Fibroblast of skin of right quadriceps (primary cell): ENCODE results near the gene SPTBN1.

Source experiments
- DNase-seq: peaks from one replicate; pipeline ENCODE4 v3.0.0-alpha.2; 2013

Gene SPTBN1

DNA sequence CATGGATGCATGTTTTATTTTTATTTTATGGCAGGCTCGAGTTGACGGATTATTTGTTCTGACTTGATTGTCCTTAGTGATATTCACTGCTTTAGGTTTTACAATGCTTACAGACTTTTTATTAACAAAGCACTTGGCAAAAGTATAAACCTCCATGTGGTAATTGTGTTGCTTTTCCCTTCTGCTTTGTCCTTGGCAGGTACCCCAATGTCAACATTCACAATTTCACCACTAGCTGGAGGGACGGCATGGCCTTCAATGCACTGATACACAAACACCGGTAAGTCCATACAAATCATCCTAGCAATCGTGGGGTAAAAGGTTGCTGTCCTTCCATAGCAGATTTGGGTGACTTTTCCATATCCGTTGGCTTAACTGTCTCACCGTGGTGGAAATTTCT, 161.3 kb downstream of the SPTBN1 start:
- no peak for DNase-seq

DNA sequence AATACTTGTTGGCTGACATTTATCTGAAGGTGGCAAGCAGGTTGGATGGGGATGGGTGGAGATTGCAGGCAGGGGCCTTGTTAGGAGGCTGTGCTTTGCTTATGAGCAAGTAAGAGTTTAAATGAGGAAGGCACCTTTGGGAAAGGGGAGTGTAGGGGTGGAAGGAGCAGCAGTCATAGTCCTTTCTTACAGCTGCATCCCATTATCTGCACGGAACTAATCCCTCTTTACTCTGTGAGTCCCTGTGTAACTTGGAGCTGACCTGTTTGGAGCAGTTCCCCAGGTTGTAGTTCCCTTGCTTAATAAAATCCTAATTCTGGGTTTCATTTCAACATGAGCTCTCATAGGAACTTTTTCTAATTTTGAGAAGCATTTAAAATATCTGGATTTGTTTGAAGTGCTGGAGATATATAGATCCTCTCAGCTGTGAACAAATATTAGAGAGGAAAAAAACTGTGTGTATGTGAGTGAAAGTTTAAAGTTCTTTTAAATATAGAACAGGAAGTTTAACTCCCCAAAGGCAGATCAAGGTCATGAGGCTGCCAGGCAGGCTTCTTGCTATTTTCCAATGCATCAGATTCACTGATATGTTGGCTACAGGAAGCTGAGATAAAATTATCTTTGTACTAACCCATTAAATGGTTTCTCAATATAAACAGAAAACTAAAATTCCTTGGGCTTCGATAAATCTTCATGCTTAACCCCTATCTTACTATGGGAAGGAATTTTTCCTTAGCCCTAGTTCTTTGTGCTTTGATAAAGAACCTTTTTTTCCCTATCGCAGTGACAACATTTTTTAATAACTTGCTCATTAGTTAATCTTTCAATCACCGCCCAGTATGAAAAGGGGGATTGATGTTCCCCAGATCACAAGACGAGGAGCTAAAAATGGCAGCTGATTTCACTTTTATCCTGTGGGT, 162.8 kb downstream of the SPTBN1 start:
- DNase-seq, result no peak

DNA sequence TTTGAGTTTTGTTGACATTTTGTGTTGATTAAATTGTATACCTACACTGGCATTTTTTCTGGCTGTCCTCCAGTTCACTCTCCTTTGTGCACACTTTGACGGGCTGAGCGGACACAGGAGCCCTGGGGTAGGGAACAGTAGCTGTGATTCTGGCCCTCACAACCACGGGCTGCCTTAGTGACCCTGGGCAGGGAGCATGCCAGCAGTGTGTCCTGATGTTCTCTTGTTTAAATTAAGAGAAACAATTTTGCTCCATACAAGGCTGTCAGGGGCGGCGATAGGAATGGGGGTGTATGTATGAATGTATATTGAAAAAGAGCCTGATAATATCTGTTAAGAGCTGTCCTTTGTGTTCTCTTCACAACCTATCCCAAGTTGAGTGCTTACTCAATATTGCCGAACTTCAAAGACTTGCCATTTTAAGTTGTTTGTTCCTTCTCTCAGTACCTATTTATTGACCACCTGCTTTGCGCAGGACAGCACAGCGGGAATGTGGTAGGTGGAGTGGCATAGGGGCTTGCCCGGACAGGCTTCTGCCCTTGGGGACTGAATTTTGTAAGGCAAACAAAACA, 163.6 kb downstream of the SPTBN1 start:
- no peak for DNase-seq

DNA sequence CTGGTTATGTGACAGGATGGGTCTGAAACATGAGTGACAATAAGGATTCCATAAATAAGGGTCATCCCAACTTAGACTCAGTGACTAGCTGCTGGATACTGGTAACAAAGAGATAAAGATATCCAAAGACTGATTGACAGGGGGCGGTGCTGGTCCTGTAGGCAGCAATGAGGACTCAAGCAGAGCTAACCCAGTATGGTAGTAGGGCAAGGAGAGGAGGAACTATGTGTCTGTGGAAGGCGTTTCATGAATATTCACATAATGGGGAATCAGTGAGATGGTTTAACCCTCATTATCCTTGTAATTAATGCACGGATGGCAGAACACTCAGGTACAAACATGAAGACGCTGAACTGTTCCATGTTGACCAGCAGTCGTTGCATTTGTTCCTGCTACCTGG, 164.8 kb downstream of the SPTBN1 start:
- DNase-seq, result no peak

DNA sequence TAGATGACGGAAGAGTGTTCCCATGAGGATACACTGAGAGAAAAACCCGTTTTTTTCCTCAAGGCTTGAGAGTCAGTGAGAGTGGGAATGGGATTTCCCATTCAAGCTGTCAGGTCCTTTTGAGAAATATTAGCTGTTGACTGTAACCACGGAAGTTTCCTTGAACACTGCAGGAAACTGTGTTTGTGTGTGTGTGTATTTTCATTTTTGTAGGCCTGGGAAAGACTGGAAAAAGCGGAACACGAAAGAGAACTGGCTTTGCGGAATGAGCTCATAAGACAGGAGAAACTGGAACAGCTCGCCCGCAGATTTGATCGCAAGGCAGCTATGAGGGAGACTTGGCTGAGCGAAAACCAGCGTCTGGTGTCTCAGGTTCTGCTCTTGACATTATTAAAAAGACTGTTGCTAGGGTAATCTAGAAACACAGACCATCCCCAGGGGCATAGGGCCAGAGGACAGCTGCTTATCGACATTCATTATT, 168.5 kb downstream of the SPTBN1 start:
- no peak for DNase-seq

DNA sequence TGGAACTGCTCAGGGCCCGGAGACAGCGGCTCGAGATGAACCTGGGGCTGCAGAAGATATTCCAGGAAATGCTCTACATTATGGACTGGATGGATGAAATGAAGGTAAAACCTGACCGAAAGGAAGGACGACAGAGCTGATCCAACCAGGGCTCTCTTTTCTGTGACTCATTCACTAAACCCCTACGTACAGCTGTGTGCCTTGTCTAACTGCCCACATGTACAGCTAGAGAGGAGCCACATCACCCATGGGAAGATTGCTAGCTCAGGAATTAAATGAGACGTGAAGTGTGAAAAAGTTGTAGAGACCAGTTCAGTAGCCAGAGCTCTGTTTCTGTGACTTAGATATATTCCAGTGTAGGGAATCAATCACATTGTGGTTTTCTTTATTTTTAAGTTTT, 170.0 kb downstream of the SPTBN1 start:
- DNase-seq, result no peak

DNA sequence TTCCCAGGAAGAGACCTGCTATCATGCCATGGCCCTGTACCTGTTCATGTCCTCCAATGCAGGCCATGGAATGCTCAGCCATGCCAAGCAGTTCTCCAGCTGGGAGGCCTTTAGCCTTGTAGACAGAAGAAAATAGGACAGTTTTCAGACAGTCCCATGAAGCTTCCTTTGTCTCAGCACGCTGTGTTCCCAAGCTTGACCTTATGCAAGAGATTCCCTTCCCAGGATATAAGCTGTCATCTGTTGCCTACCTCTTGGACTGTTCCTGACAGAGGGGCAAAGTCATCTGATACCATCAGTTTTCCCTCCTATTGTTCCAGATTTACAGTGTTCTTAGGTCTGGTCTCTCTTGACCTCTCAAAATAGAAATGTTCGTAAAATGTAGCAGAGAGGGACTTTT, 170.8 kb downstream of the SPTBN1 start:
- no peak for DNase-seq

DNA sequence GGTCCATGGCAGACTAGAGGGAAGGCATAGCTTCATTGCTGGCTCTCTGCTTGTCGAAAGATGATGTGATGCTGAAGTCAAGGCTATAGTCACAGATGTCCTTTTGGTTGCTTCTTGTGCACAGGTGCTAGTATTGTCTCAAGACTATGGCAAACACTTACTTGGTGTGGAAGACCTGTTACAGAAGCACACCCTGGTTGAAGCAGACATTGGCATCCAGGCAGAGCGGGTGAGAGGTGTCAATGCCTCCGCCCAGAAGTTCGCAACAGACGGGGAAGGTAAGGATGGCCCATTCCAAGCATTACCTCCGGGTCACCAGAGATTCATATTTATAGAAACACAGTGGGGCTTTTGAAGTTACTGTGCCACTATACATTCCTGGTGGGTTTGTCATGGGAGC, 171.8 kb downstream of the SPTBN1 start:
- DNase-seq, result no peak

DNA sequence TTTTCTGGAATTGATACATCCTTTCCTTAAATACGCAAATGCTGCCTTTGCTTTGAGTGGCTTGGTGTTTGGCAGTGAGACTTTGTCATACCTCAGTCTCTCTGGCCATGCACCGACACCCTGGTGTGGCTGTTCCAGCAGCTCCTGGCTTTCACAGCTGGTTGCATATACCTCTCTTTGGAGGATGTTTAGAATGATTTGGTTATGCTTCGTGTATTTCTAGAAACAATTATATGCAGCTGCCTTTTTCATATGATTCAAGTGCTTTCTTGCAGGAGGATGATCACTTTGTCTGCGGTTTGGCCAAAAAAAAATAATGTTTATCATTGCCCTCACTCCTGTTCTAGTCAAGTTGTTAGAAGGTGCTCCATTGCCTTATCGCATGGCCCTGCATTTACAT, 172.3 kb downstream of the SPTBN1 start:
- no peak for DNase-seq

DNA sequence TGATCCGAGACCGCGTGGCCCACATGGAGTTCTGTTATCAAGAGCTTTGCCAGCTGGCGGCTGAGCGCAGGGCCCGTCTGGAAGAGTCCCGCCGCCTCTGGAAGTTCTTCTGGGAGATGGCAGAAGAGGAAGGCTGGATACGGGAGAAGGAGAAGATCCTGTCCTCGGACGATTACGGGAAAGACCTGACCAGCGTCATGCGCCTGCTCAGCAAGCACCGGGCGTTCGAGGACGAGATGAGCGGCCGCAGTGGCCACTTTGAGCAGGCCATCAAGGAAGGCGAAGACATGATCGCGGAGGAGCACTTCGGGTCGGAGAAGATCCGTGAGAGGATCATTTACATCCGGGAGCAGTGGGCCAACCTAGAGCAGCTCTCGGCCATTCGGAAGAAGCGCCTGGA, 172.8 kb downstream of the SPTBN1 start:
- DNase-seq, result no peak

DNA sequence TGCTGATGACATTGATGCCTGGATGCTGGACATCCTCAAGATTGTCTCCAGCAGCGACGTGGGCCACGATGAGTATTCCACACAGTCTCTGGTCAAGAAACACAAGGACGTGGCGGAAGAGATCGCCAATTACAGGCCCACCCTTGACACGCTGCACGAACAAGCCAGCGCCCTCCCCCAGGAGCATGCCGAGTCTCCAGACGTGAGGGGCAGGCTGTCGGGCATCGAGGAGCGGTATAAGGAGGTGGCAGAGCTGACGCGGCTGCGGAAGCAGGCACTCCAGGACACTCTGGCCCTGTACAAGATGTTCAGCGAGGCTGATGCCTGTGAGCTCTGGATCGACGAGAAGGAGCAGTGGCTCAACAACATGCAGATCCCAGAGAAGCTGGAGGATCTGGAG, 173.3 kb downstream of the SPTBN1 start:
- no peak for DNase-seq

DNA sequence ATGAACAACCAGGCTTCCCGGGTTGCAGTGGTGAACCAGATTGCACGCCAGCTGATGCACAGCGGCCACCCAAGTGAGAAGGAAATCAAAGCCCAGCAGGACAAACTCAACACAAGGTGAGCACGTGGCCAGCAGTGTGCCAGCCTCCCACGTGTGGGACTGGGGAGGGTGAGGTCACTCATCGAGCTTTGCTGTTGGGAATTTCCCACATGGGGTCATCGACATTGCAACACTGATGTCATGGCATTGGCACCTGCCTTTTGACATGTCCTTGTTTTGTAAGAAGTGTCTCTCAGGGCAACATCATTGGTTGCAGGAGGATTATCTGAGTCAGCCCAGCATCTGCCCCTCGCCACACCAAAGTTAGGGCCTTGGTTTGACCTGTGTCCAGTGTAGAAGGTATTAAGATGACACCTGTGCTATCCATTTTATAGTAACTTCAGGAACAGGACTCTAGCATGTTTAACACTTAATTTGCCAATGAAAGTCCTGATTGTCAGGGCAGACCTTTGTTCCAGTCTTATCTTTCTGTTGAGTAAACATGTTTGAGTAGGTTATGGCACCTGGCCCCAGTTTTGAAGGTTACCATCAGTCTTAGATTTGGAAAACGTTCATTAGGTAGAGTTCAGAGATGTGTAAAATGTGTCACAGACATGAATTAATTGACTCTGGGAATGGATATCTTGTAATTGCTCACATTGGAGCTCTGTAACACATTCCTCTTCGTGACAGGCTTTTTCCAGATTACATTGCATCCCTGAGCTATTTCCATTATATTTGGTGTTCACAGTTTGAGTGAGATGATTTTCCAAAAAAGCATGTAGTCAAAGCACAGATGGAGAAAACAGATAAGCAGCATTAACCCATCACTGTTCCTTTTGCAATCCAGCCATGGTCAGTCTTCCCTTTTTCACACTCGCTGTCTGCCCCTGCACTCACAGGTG, 174.1 kb downstream of the SPTBN1 start:
- no peak for DNase-seq

DNA sequence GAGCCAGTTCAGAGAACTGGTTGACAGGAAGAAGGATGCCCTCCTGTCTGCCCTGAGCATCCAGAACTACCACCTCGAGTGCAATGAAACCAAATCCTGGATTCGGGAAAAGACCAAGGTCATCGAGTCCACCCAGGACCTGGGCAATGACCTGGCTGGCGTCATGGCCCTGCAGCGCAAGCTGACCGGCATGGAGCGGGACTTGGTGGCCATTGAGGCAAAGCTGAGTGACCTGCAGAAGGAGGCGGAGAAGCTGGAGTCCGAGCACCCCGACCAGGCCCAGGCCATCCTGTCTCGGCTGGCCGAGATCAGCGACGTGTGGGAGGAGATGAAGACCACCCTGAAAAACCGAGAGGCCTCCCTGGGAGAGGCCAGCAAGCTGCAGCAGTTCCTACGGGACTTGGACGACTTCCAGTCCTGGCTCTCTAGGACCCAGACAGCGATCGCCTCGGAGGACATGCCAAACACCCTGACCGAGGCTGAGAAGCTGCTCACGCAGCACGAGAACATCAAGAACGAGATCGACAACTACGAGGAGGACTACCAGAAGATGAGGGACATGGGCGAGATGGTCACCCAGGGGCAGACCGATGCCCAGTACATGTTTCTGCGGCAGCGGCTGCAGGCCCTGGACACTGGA, 174.9 kb downstream of the SPTBN1 start:
- no peak for DNase-seq

DNA sequence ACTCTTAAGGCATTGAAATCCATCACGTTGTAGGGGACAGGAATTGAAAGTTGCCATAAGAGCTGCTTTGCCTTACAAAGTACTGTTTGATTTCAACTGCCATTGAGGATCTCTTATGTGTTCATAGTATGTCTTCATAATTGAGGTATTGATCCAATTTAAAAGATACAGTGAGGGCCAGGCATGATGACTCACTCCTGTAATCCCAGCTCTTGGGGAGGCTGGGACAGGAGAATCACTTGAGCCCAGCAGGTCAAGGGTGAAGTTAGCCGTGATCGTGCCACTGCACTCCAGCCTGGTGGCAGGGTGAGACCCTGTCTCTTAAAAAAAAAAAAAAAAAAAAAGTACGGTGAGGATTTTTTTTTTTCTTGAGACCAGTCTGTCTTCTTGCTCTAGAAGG, 175.6 kb downstream of the SPTBN1 start:
- DNase-seq, result no peak

DNA sequence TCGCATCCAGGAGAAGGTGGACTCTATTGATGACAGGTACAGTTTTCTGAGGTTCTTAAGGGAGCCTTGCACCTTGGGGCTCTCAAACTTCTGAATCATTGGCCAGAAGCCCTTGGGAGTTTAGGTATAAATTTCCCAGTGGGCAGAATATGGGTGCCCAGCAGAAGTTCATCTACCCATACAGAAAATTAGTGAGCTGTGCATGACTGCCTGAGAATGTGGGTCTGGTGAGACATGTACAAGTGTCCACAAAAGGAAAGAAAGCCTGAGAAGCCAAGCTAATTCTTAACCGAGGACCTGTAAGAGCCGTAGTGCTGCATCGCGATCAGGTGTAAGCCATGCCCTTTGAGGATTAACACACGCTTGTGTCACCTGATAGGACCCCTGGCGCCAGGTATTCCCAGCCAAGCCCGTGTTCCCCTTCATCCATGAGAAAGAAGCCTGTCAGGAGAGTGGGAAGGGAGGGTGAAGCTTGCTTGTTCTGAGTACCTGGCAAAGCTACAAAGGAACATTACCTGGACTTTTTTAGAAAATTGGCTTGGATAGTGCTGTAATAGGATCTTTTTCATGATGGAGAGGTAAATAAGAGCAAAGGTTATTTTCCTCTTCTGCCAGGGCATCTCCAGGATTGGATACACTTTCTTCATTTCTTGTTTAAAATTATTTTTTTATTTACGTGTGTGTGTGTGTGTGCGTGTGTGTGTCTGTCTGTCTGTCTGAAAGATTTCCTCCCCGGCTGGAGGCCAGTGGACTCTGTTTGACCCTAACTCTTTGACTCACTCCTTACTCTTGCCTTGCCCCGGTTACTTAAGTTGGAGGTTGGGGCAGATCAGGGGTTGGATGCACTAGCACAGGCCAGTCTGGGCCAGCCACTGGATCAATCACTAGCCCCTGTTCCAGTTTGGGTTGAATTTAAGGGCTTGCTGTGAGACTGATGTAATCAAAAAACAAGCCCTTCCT, 176.9 kb downstream of the SPTBN1 start:
- DNase-seq, result peak; percentile 49

DNA sequence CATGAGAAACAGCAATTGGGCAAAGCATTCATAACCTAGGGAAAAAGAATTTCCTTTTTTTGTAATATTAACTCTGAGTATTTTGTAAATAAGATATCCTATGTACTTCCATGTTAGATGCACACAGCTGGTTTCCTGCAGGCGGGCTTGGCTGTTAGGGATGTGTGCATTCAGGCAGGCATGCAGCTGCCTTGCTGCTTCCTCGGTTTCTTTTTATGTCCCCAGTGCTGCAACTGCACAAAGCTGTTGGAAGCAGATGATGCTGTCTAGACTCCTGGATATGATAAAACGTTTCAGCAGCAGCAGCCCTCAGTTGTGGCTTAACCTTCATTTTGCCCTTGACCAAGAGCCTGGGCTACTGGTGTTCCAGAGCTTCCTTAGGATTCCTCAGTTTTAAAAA, 177.9 kb downstream of the SPTBN1 start:
- DNase-seq, result no peak

DNA sequence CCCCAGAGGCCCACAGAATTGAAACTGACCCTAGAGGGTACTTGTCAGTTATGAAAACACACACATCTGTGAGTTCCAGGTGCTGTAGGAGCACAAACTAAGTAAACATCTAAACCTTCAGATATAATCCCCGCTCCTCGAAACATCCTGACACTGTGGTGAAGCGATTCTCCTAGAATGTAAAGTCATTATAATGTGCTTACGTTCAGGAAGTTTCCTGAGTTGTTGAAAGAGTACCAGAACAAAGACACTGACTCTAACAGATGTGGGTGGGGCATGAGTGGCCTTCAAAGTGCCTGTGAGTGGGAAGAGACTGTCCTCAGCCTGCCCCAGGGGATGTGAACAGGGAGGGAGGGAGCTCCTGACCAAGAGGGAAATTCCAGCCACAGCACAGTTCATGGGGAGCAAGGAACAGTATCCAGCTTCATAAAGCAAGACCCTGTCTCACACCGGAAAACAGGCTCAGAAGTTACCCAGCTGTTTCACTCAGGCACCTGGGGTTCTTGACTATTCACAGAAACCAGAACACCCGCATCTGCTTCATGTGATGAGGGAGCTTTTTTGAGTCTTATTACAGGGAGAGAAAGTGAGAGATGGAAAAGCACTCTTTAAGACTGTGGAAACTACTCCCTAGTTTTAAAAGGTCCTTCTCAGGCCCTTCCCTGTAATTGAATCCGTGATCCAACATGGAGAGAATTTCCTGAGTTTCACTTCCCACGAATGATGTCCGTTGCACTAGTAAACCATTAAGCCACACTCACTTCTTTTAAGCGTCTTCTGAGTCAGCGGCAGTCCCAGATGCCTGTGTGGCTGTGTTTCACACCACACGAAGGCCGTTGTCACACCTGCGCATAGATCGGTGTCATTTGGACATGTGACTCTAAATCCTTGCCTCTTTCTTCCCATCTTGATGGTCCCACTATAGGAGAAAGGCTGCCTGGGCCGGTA, 178.7 kb downstream of the SPTBN1 start:
- peak; percentile 39 for DNase-seq

DNA sequence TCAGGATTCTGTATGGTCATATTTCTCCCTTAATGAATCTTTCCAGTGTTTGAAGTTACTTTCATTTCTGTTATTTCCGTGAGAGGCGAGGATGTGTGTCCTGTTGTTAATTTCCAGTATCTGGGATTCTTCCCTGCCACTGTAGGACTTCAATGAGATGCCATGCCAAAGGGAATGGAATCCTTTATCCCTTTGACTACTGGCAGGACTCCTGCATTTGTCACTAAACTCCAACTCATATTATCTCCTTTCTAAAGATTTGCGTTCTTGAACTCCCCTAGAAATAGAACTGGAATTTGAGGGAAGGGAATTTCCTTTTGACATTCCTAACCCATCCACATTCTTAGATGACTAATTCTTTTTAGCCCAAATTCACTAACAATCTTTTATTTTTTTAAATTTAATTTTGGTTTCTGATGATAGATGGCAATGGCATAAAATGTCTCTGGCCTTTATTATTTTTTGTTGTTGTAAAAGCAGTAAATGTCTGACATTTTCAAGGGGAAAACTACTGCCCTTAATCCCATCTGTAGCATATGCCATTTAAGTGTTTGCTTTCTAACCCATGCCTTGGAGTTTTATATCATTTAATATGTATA, 179.5 kb downstream of the SPTBN1 start:
- DNase-seq, result peak; percentile 66

DNA sequence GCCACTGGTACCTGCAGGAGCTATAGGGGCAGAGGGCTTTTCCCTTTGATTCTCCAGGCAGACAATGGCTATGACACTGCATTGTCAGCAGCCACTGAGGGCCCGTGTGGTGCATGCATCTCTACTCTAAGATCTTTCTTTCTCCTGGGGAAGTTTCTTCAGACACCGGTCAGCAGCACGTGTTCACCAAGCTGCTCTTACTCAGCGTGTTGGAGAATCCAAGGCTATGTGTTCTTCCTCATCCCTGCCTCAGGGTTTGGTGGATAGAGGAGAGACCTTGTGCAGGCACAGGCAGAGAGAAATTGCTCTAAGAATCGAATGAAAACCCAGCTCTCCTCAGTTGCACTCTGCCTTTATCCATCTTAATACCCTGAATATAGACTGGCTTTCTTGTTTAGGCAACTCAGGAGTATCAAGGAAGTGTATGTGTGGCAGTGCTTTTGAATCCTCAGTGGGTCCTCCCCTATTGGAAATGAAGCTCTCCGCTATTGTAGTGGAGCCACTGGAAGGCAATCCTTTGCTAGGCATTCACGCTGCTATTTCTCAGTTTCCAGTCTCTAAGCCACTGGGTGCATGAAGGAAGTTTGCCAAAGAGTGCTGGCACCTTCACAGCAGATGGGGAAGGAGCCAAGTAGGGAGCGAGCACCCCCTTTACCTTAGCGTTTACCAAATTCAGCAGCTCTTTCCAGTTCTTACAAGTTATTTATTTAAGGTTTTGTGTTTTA, 180.4 kb downstream of the SPTBN1 start:
- no peak for DNase-seq
